Stimulated activated CD4-positive, alpha-beta T cell treated with anti-CD3 and anti-CD28 coated beads, Interleukin-15, amount 100 ng/mL, for 48 hours (primary cell): ENCODE measurements around the gene OR8B12.
"Not testable (repeated sequence)": the region's sequence is repeated elsewhere in the genome, so short reads cannot be mapped to it uniquely, and the experiment has no call there.

Source experiments
- DNase-seq, 2 donors: peaks; one replicate each; pipeline ENCODE4 v3.0.0-alpha.2; 2020; ENCODE audit warnings: low read depth in 2 of 2

The OR8B12 gene

GRCh38 chr11:124520550-124520854 lies 23.0 kb downstream of the OR8B12 start:
- no peak for DNase-seq

GRCh38 chr11:124519850-124520549 lies 23.5 kb downstream of the OR8B12 start:
- no peak for DNase-seq

GRCh38 chr11:124518989-124519451 lies 24.4 kb downstream of the OR8B12 start:
- no peak for DNase-seq

GRCh38 chr11:124517314-124517713 lies 26.1 kb downstream of the OR8B12 start:
- DNase-seq, result no peak

GRCh38 chr11:124514675-124515074 lies 28.8 kb downstream of the OR8B12 start:
- DNase-seq, result not testable (repeated sequence)

- no peak for DNase-seq
Measured at GRCh38 chr11:124514131-124514530, 29.3 kb downstream of the OR8B12 start.

- DNase-seq, result no peak
Measured at GRCh38 chr11:124511745-124512144, 31.7 kb downstream of the OR8B12 start.

GRCh38 chr11:124510279-124510678 lies 33.2 kb downstream of the OR8B12 start:
- DNase-seq, result no peak

GRCh38 chr11:124499711-124500110 lies 43.7 kb downstream of the OR8B12 start:
- no peak for DNase-seq

GRCh38 chr11:124493016-124493655 lies 50.3 kb downstream of the OR8B12 start:
- DNase-seq, result no peak
